Choroid plexus epithelial cell (primary cell): Measurements from ENCODE around the gene TEAD1.
A peak's percentile ranks its signal among the peaks of the same experiment; 100 is the strongest.

Experiments
- DNase-seq: peaks from one replicate; pipeline ENCODE4 v3.0.0-alpha.2; 2010; ENCODE audit warnings: low read depth
- H3K4me3 ChIP-seq: 2 replicates; pipeline ENCODE4 v1.5.1; 2011; ENCODE audit warnings: low read depth, mild to moderate bottlenecking, control low read depth, low read length, moderate library complexity
- TF ChIP-seq, protein P1 (sequence below): conservative IDR thresholded peaks from 2 replicates; pipeline ENCODE4 v1.5.1; 2011; ENCODE audit warnings: low read depth, mild to moderate bottlenecking, control low read depth, inconsistent platforms, low read length, moderate library complexity

TEAD1 gene

GRCh38 chr11:12715941-12716340 is 41.7 kb downstream of the TEAD1 start:
- no peak for DNase-seq
- no peak overlapping the region for H3K4me3 ChIP-seq
- TF ChIP-seq, protein P1, sequence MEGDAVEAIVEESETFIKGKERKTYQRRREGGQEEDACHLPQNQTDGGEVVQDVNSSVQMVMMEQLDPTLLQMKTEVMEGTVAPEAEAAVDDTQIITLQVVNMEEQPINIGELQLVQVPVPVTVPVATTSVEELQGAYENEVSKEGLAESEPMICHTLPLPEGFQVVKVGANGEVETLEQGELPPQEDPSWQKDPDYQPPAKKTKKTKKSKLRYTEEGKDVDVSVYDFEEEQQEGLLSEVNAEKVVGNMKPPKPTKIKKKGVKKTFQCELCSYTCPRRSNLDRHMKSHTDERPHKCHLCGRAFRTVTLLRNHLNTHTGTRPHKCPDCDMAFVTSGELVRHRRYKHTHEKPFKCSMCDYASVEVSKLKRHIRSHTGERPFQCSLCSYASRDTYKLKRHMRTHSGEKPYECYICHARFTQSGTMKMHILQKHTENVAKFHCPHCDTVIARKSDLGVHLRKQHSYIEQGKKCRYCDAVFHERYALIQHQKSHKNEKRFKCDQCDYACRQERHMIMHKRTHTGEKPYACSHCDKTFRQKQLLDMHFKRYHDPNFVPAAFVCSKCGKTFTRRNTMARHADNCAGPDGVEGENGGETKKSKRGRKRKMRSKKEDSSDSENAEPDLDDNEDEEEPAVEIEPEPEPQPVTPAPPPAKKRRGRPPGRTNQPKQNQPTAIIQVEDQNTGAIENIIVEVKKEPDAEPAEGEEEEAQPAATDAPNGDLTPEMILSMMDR, result no peak

DNA sequence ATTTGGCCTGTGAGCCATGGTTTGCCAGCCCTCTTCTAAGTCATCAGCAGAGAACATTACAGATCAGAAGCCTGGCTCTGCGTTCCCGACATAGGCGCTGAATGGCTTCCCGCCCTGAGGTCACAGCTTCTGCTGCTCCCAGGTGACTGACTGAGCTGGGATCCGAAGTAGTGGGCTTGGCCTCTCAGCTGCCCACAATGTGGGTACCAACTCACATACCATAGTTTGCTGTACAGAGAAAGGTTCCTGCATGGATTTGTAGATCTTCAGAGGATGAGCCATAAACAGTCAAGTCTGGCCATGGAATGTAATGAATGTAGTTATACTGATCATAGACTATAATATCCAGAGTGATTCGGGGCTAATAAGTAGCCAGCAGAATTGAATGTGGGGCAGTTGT is 42.6 kb downstream of the TEAD1 start:
- TF ChIP-seq, protein P1, result no peak
- H3K4me3 ChIP-seq, result no peak overlapping the region
- no peak for DNase-seq

DNA sequence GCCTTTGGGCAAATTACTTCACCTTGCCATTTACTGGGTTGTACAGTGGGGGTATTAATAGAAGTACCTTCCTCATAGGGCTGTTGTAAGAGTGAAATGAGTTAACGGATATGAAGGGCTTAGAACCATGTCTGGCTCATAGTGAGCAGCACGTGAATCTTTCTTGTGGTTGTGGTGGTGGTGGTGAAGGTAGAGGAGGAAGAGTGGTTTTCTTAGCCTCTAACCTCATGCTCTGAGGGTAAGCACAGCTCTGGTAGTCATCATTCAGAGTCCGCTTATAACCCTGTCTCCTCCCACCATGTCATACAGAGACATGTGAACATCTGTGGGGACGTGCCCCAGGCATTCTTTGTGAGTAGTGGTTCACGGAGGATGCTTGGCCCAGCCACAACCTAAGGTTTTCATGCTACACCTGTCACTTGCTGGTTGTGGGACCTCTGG is 43.6 kb downstream of the TEAD1 start:
- no peak overlapping the region for H3K4me3 ChIP-seq
- peak; percentile 32 for DNase-seq
- TF ChIP-seq, protein P1, result no peak

DNA sequence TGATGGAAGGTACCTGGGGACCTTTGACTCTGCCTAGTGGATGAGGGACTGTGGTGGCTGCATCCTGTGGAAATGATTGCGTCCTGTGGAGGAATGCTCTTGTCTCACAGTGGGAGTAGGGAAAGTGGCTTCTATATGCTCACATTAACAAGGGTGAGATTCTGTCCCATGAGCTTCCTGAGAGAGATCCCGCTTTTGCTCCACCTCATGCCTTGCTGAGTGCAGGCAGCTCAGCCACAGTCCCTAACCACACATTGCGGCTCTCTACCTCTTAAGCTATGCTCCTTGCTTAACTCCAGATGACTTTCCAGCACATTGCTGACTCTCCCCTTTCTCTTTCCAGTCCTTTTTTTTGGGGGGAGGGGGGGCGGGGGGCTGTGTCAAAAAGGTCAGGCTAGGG is 45.0 kb downstream of the TEAD1 start:
- TF ChIP-seq, protein P1, result no peak
- H3K4me3 ChIP-seq, result no peak overlapping the region
- peak; percentile 48 for DNase-seq

- TF ChIP-seq, protein P1, result no peak
- no peak for DNase-seq
- H3K4me3 ChIP-seq, result no peak overlapping the region
Observed at GRCh38 chr11:12721816-12722604, 47.8 kb downstream of the TEAD1 start.

DNA sequence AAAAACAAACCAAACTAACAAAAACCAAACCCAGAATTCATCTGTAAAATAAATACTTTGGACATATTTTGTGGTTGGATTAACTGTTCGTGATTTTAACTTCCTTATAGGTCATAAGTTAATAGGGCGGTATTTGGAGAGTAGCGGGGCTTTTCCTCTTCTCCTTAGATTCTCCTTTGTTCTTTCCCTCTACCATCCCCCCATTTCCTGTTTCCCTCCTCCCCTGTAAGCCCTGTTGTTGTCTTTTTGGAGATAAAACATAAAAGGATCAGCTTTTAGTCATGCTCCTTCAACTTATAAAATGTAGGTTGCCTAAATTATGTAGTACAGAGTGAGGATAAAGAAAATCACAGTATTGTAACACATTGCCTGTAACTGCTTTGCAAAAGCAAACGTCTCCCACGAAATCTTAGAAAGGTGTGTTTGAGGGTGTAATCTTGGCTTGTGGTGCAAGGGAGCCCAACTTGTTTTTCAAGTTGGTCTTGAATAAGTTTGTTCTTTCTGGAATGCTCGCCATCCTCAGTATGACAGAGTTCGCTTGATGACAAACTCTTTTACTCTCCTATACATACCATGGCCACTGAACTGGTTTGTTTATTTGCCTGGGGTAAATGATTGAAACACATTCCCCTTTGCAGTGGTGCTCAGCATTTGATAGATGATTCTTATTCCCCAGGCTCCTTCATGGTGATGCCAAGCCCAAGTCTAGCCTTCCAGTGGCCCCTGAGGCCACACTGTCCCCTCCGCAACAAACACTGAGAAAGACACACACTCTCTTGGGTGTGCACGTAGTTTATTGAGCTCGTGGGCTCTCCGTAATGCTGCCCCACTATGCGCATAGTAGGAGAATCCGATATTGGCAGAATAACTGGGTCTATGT is 49.4 kb downstream of the TEAD1 start:
- TF ChIP-seq, protein P1, result no peak

More for the DNA sequence above, 49.4 kb downstream of the TEAD1 start:
- no peak overlapping the region for H3K4me3 ChIP-seq
- peak; percentile 67 for DNase-seq
